NB4 (cell line): ENCODE data around the gene DPYD.

ENCODE experiments used
- CTCF ChIP-seq: IDR thresholded peaks from one replicate; pipeline ENCODE4 v1.5.1; 2012; ENCODE audit warnings: low read depth, low read length
- POLR2A ChIP-seq: IDR thresholded peaks from 2 replicates; pipeline ENCODE4 v1.6.1; 2011; ENCODE audit warnings: mild to moderate bottlenecking; ENCODE audit not compliant: insufficient read length; ENCODE audit errors: extremely low read depth

GRCh38 chr1:97668945-97669344 is 251.9 kb downstream of the DPYD start:
- TF ChIP-seq POLR2A (no peak), CTCF (no peak)
